Stimulated activated CD8-positive, alpha-beta memory T cell treated with anti-CD3 and anti-CD28 coated beads, Interleukin-4, amount 100 ng/mL, for 4 hours (primary cell): ENCODE results near the gene RPP21.

Source experiments
- DNase-seq, 2 donors: peaks; one replicate each; pipeline ENCODE4 v3.0.0-alpha.2; 2020; ENCODE audit warnings: low read depth in 2 of 2, low spot score in 1 of 2

RPP21 gene

GRCh38 chr6:30328397-30328796, 16.6 kb upstream of the RPP21 start:
- DNase-seq = no peak

DNA sequence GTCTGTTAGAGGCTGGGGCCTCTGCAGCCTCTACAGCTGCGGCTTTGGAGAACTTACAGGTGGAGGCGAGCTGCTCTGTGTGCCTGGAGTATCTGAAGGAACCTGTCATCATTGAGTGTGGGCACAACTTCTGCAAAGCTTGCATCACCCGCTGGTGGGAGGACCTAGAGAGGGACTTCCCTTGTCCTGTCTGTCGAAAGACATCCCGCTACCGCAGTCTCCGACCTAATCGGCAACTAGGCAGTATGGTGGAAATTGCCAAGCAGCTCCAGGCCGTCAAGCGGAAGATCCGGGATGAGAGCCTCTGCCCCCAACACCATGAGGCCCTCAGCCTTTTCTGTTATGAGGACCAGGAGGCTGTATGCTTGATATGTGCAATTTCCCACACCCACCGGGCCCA, 15.6 kb upstream of the RPP21 start:
- no peak for DNase-seq

DNA sequence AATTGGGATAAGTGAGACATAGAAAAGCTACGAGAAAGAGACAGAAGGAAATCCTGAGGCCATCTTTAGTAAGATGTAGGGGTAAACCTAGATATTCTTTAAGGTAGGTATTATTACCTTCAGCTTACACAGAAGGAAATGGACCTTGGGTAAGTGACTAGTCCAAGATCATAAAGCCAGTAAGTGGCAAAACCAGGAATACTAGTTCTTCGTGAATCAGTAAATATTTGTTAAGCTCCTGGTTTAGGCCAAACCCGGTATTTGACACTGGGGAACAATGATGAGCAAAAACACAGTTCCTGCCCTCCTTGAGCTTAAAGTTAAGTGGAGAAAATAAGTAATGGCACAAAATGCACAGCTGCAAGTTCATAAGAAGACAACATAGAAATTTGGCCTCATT, 13.0 kb upstream of the RPP21 start:
- DNase-seq = no peak

DNA sequence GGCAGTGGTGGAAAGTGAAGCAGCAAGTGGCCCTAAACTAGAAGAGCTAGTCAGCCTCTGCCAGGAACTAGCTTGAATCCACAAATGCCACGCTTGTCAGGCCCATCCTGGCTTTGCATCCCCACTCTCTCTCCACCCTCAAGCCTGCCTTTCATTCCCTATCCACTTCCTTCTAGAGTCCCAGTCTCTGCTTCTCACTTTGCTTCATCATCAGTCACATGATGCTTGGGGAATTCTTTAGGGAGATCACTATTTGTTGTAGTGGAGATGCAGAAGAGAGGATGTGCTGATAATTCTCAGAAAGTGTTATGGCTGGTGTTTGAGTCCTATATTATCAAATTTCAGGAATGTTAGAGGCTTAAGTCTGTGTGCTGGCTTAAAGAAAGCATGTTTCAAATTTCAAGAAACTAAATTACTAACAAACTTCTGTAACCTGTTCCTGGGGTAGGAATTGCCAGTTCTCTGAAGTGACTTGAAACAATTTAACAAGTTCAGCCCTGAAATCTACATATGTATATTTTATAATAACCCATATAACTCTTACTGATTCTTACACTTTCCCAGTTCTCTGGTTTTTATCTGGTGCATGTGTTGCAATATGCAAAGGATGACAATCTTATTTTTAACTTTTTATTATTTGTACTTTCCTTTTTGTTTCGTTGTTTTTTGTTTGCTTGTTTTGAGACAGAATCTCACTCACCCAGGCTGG, 10.7 kb upstream of the RPP21 start:
- no peak for DNase-seq

DNA sequence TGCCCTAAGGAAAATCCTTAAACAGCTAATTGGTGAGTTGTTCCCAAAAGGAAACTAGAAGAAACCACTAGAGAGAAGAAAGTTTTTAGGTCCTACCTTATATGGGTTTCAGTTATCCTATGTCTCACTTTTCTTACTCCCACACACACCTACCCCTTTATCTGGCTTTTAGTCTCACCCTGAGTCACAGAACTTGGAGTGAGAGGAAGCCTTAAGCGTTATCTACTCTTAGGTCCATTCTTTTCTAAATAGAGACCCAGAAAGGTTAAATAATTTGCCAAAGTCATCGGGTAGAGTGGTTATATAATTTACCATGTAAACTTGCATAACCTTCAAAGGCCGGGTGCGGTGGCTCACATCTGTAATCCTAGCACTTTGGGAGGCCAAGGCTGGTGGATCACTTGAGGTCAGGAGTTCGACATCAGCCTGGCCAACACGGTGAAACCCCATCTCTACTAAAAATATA, 4.3 kb upstream of the RPP21 start:
- DNase-seq = no peak

DNA sequence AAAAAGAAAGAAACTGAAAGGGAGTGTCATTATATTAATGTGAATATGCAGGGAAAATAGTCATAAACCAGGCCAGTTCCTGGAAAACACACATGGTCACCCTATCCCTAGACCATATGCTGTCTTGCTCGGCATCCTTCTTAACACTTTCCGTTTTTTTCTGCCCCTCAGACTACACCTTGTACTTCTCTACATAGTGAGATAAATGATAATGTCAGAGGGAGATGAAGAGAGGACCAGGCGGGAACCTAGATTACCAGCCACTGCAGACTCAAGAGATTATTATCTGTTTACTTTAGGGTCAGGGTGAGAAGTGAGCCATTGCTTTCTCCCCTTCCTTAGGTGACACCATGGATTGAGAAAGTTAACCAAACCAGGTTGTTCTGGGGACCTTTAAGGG, 3.7 kb upstream of the RPP21 start:
- DNase-seq = no peak

DNA sequence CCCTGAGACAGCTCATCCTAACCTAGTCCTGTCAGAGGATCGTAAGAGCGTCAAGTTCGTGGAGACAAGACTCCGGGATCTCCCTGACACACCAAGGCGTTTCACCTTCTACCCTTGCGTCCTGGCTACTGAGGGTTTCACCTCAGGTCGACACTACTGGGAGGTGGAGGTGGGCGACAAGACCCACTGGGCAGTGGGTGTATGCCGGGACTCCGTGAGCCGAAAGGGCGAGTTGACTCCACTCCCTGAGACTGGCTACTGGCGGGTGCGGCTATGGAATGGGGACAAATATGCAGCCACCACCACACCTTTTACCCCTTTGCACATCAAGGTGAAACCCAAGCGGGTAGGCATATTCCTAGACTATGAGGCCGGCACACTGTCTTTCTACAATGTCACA, 3.2 kb upstream of the RPP21 start:
- no peak for DNase-seq

GRCh38 chr6:30344191-30344867, 627 bp upstream of the RPP21 start:
- no peak for DNase-seq

GRCh38 chr6:30345852-30346251, 896 bp downstream of the RPP21 start:
- no peak for DNase-seq

GRCh38 chr6:30348957-30349356, 4.0 kb downstream of the RPP21 start:
- DNase-seq = no peak

GRCh38 chr6:30349421-30350177, 4.6 kb downstream of the RPP21 start:
- no peak for DNase-seq

- no peak for DNase-seq
Measured at GRCh38 chr6:30350524-30350923, 5.6 kb downstream of the RPP21 start.

DNA sequence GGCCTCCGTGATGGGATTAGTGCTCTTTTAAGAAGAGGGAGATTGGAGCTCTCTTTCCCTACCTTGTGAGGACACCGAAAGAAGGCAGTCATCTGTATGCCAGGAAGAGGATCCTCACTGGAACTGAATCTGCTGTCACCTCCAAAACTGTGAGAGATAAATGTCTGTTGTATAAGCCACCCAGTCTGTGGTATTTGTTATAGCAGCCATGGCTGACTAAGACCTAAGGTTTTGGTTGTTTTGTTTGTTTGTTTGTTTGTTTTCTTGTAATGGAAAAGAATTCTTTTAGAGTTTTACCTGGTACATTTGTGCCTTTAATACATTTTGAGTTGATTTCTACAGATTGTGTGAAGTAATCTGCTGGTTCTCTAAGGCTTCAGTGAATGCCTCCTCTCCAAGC, 7.6 kb downstream of the RPP21 start:
- no peak for DNase-seq

GRCh38 chr6:30355281-30355680, 10.3 kb downstream of the RPP21 start:
- no peak for DNase-seq

GRCh38 chr6:30356536-30356935, 11.6 kb downstream of the RPP21 start:
- DNase-seq = no peak

- DNase-seq = peak in 1 of 2 donors; percentile 13
Measured at GRCh38 chr6:30357678-30358540, 13.0 kb downstream of the RPP21 start.

GRCh38 chr6:30359276-30359675, 14.3 kb downstream of the RPP21 start:
- no peak for DNase-seq

DNA sequence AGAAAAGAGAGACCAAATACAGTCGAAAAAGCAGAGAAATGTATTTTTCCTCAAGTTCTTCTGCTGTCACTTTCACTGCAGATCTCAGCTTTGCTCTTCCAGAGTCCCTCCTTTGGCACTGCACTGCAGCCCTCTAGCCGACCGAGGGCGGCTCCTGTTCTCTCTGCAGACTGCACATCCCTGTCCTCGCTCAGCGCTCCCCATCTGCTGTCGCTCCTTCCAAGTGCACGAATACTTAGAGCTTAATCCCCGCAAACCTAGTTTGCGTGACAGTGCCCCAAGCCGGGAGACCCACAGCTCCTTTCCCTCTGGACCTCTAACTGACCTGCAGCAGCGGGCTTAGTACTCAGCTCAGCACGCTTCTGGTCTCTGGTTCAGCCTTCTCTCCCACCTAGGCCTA, 15.2 kb downstream of the RPP21 start:
- DNase-seq = no peak

DNA sequence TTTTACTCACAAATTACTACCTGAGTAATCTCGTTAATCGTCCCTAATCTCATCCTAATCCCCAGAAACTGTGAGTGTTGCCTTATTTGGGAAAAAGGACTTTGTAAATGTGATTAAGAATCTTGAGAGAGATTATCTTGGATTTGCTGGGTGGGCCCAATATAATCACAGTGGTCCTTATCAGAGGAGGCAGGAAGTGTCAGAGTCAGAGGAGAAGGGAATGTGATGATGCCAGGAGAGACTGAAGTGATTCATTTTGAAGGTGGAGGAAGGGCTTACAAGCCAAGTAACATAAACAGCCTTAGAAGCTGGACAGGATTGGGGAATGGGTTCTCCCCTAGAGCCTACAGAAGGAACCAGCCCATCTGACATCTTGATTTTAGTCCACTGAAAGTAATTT, 16.7 kb downstream of the RPP21 start:
- no peak for DNase-seq

- no peak for DNase-seq
Measured at GRCh38 chr6:30363459-30363858, 18.5 kb downstream of the RPP21 start.

DNA sequence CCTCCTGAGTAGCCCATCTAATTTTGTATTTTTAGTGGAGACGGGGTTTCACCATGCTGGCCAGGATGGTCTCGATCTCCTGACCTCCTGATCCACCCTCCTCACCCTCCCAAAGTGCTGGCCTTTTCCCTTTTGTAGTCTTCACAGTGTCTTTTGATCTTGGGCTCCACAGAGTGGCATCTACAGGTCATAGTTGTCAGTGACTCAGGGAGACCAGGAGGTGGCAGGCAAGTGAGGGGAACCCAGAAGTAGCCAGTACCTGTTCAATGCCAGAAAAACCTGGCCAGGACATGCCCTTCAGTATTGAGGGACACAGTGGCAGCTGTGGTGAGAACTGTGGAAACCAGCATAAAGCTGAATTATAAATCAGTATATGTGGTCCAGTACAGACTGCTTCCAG, 19.6 kb downstream of the RPP21 start:
- DNase-seq = no peak
